ENCODE data around the gene SF3B6.

The SF3B6 gene

GRCh38 chr2:24018241-24018640, 57.9 kb downstream of the SF3B6 start:
- DNase-seq, result no peak

DNA sequence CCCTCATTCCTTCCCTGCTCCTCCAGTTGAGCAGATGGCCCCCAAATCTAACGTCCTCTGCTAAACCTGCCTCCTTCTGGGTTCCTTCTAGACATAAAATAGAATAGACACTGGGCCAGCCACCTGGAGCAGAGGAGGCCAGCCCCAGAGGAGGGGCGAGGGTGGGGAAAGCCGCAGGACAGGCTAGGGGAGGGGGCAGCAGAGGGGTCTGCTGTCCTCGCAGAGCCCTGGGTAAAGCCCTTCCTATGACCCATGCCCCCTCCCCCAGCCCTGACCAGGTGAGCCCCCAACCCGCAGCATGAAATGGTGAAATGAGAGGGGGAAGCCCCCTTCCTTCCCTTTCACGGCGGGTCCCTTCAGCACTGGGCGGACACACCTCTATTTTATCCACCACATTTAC, 58.4 kb downstream of the SF3B6 start:
- DNase-seq, result no peak

Measured in DMS53 (cell line).